Stomach (tissue), 4 donors: Measurements from ENCODE around the gene ROPN1.

ENCODE experiments used
- CTCF ChIP-seq, 7 experiments: fragments of 450-650 bp in 4 of 7; fragments of 200-600 bp in 3 of 7; sonication (generic) in 3 of 7; IDR thresholded peaks; one replicate each; pipeline ENCODE4 v1.5.1; 2016 to 2019; ENCODE audit warnings: antibody characterized with exemption in 7 of 7, control low read depth in 2 of 7, mild to moderate bottlenecking in 1 of 7
- POLR2A ChIP-seq, 4 donors: fragments of 450-650 bp; IDR thresholded peaks; one replicate each; pipeline ENCODE4 v1.6.1; 2016; ENCODE audit warnings: antibody characterized with exemption in 4 of 4, control low read depth in 2 of 4, mild to moderate bottlenecking in 1 of 4, moderate library complexity in 1 of 4
- POLR2AphosphoS5 ChIP-seq, 3 donors: sonication (generic); formaldehyde crosslinking; IDR thresholded peaks; one replicate each; pipeline ENCODE4 v1.6.1; 2016; ENCODE audit warnings: antibody characterized with exemption in 3 of 3

- no peak for TF ChIP-seq POLR2A (IDR thresholded peaks at IDR 0.05)
- no peak for TF ChIP-seq POLR2AphosphoS5 (IDR thresholded peaks at IDR 0.05)
- no peak for TF ChIP-seq CTCF (IDR thresholded peaks at IDR 0.05)
These were observed 49.6 kb upstream of the ROPN1 start for GRCh38 chr3:124041553-124041952.
